HG02642 (cell line): ENCODE data around the gene CHN2.

Source experiments
- ATAC-seq: cut with Tn5 transposase; IDR thresholded peaks from one replicate; pipeline ENCODE4 v1.9.1; 2021; ENCODE audit warnings: mild to moderate bottlenecking; ENCODE audit not compliant: unreplicated experiment, poor library complexity

The CHN2 gene

DNA sequence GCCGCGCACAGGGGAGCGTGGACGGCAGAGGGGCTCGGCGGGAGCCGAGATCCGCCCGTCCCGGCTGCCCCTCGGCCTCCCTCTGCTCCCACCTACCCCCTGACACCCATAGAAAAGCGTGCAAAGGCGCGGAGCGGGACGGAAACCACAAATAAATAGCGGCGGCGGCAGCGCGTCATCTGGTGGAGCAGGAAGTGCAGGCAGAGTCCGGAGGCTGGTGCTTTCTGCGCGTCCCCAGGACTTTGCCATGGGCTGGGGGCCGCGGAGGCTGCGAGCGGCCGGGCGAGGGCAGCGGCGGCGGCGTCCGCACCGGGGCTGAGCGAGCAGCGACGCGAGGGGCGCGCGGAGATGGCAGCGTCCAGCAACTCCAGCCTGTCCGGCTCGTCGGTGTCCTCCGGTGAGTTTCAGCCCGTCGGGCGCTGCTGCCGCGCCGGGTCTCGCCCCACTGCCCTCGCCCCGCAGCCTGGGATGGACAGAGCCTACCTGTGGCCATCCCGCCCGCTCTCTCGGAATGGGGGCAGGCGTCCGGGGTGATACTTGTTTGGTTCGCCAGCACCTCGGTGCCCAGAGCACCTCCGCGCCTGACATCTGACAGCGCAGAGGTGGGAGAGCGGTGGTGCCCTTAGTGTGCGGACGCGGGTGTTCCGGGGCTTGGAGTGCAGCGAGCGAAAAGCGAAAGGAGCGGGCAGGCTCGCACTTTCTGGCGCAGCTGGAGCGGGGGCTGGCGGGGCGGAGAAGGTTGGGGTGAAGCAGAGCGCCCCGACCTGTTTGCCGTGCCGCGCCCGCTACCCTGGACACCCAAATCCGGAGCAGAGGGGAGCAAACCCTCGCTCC is at the start of gene CHN2:
CHN2 (plus strand) TSS at position 182 of the 834 bp plus-strand sequence.
- no peak for ATAC-seq

DNA sequence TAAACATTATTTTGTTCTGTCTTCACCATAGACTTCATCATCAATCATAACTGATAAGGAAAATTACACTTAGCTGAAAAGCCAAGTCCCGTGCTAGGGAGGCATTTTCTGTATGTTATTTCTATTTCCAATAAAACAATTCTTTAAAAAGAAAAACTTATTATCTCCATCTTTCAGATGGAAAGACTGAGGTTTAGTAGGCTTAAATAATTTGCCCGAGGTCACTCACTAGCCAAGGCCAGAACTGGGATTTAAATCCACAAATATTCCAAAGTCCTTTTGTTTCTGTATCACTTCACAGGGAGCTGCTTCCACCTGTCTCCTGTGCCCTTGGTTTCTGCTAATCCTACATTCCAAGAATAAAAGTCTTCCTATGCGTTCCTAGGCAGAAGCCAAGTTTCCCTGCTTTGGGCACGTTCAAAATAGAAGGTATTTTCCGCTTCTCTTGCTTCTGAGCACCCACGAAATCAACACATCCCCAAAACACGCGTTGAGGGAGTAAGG is 49.0 kb upstream of the CHN2 start:
- no peak for ATAC-seq

DNA sequence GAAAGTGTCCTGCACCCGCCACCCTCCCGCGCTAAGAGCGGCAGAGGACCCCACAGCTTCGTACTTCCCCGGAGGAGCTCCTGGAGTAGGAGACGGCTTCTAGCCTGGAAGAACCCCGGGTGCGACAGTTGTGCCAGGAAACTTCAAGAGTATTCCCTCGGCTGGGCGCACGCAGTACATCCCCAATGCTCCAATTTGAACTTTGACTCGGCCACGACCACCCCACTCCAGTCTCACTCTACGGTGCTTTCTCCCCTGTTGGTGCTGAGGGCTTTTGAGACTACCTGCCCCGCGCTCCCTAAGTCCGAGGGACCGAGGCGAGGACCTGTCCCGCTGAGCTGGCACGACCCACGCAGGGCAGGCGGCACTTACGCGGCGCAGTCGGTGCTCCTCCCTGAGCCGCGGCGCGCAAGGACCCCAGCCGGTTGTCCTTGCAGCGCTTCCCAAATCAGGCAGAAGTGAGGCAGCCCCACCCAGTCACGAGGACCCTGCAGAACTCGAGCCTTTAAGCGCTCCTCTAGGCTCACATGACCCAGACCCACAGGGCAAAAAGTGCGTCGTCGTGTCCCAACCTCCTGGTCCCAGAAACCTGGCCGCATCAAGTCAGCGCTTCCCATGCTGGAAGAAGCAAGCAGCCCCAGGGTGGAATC is 48.4 kb upstream of the CHN2 start, which contains the start of gene CPVL:
CPVL (minus strand) TSS at position 481 of the 650 bp plus-strand sequence. CDS start 25,476 bp downstream, outside the sequence.
- no peak for ATAC-seq

DNA sequence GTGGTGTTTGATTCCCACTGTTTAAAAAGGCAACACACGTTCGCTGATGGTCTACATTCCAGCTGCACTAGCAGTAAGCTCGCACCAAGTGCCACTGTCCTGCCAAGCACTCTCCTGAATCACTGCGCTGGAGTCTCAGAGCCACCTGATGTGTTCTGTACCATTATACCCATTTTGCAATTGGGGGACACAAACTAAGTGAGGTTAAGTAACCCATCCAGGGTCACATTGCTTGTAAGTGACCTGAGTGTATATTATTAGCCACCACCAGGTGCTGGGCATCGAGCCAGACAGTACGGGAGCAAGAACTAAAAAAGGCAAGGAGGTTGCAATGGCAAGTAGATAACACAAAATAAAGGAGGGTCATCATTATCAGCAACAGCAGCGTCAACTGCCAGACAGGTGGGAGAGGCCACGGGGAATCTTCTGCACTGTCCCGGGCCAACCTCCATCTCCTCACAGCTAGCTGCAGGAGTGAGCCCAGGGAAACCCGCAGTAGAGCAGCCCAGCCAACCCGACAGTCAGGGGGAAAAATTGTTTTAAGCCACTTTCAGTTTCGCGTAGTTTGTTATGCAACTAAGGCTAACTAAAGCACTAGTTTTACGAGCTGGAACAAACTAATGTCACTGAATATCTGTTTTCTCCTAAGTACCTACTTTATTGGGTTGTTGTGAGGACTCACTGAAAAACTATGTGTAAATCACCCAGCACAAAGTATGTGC is 47.5 kb upstream of the CHN2 start:
- ATAC-seq: no peak

GRCh38 chr7:29147821-29148220 is 46.8 kb upstream of the CHN2 start:
- no peak for ATAC-seq

GRCh38 chr7:29149036-29149435 is 45.5 kb upstream of the CHN2 start:
- ATAC-seq: no peak

DNA sequence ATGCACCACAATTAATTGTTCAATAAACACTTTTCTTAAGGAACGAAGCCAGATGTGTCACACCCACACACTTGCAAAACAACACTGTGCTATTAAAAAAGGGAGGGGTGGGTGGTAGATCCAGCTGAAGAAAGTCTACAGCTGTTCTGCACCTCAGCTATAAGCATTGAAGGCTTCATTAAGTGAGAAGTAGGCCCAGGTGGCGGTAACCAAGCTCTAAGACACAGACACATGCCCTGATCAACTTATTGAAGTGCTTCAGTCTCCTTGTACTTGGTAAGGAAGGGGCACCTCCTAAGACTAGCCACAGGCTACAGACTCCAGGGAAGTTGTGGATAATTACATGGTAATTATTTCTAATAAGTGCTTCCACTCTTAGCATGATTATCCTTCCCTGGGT is 43.7 kb upstream of the CHN2 start:
- no peak for ATAC-seq

- ATAC-seq: no peak
Observed at GRCh38 chr7:29154076-29154475, 40.5 kb upstream of the CHN2 start.

GRCh38 chr7:29156907-29157452 is 37.6 kb upstream of the CHN2 start:
- ATAC-seq: no peak

DNA sequence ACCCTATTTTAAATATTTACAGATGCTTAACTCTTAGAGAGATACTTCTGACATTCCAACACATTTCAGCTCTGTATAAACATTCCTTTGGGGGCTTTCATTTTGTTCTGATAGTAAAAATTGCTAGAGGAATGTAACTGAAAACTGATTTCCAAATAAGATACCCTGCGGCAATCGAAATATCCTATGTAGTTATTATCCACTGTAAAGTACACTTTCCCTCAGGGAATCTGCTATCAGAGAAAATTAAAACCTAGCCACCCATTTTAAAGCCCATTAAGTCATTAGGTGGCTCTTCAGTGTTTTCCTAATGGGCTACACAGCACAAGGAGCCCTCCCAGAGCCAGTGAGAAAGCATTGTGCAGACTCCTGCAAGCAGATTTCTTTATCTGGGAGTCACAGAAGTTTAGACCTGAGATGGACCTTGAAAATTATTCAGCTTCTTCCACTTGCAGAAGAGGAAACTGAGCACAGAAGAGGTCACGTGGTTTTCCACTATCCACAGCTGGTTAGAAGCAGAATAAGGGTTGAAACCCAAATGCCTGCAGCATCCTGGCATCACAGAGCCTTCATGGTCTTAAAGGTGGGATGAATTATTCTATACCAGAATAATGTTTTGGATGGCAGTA is 35.7 kb upstream of the CHN2 start:
- ATAC-seq: no peak

DNA sequence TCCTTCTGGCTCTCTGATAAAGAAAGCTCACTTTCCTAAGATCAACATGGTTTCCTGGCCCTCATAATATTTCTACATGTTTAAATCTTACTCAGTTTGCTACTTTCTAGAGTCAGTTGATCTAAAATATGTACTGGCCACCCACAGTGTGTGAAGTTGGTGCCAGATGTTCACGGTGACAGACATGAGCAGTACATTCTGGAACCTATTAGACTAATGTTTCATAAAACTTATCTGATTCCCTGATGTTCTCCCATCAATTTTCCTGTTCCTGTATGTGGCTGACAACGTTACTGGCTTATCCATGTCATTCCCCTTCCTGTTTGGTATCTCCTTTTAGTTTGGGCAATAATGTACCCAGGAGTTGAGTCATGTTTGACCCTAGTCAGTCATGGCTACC is 34.5 kb upstream of the CHN2 start:
- no peak for ATAC-seq

GRCh38 chr7:29161231-29161630 is 33.3 kb upstream of the CHN2 start:
- ATAC-seq: no peak

DNA sequence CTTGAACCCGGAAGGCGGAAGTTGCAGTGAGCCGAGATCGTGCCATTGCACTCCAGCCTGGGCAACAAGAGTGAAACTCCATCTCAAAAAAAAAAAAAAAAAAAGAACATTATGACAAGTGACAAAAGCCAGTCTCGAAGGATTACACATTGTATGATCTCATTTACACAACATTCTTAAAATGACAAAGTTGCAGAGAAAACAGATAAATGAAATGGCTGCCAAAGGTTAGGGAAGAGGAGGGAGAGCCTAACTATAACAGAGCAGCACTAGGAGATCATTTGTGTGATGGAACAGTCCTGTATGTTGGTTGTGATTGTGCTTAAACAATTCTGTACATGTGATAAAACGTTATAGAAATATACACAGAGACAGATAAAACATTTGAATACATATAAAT is 32.0 kb upstream of the CHN2 start:
- no peak for ATAC-seq

DNA sequence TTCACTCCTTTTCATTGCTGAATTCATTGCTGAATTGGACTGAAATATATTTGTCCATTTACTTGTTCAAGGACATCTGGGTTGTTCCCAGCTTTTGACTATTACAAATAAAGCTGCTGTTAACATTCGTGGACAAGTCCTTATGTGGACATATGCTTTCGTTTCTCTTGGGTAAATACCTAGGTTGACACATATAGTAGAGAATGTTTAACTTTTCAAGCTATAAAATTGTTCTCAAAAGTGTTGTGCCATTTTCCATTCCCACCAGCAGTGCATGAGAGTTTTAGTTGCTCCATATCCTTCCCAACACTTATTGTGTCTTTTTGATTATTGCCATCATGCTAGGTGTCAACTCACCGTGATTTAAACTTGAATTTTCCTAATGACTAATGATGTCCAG is 30.7 kb upstream of the CHN2 start:
- no peak for ATAC-seq

DNA sequence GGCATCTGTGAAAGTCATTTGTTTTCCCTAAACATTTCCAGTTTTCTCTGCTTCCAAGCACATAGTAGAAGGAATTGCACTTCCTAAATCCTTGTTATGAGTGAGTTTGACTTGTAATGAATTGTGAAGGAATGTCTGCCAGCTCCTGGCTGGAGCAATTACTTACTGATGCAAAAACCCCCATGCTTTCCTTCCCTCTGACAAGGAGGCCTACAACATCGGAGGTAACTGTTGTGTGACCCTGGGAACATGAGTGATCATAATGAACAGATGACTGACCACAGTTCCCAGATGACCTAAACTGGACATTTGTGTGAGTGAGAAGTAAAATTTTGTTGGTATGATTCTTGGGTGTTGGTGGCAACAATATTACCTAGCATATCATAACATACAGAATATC is 26.9 kb upstream of the CHN2 start:
- ATAC-seq: no peak

DNA sequence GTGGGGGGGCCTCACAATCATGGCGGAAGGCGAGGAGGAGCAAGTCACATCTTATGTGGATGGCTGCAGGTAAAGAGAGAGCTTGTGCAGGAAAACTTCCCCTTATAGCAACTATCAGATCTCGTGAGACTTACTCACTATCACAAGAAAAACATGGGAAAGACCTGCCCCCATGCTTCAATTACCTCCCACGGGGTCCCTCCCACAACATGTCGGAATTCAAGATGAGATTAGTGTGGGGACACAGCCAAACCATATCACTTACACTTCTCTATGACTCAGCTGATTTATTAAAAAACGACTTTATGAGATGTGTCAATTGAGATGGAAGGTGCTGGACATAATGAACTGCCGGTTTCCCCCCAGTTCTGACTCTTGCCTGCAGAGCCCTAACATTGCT is 23.8 kb upstream of the CHN2 start:
- ATAC-seq: no peak

DNA sequence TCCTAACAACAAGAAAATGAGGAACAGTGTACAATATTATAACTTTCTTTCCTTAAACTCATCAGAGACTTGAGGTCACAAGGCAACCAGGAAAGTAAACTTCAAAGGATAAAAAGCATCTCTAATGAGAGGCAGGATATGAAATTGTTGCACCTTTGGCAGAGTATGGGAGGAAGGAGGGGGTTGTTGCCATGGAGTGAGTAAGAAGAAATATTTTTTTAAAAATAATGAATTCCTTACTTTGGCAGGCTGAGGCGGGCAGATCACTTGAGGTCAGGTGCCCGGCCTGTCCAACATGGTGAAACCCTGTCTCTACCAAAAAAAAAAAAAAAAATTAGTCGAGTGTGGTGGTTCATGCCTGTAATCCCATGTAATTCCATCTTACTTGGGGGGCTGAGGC is 21.1 kb upstream of the CHN2 start:
- ATAC-seq: no peak

GRCh38 chr7:29177963-29178600 is 16.5 kb upstream of the CHN2 start:
- no peak for ATAC-seq

DNA sequence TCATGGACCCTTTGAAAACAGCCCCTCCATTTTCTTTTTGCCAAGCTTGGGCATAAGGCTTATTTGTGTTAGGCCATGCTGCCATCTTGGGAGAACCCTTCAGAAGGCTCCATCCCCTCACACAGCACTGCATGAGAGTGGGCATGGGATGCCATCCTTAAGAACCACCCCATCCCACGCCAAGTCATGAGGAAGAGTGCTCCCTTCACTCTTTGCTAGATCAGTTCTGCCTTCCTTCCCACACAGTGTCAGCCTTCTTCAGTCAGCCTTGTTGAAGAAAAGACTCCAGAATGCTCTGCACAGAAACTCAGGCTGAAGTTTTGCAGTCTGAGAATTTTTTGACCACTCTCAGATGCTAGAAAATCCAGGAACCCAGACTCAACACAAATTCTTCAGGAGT is 15.5 kb upstream of the CHN2 start:
- ATAC-seq: no peak

- ATAC-seq: no peak
Observed at GRCh38 chr7:29184599-29184998, 10.0 kb upstream of the CHN2 start.
